EL (cell line): Measurements from ENCODE around the gene IKZF2.

Experiments used
- DNase-seq: peaks from one replicate; pipeline ENCODE4 v3.0.0-alpha.2; 2016

Gene IKZF2

GRCh38 chr2:213152065-213152794 lies 818 bp upstream of the IKZF2 start:
- DNase-seq = peak; percentile 77

- peak; percentile 36 for DNase-seq
Observed at GRCh38 chr2:213150315-213151097, 906 bp downstream of the IKZF2 start.

- peak; percentile 14 for DNase-seq
Observed at GRCh38 chr2:213149949-213150314, 1.5 kb downstream of the IKZF2 start.

- peak; percentile 16 for DNase-seq
Observed at GRCh38 chr2:213149294-213149875, 2.0 kb downstream of the IKZF2 start.

GRCh38 chr2:213148572-213149261 lies 2.7 kb downstream of the IKZF2 start:
- no peak for DNase-seq

GRCh38 chr2:213147538-213147937 lies 3.9 kb downstream of the IKZF2 start:
- DNase-seq = no peak

GRCh38 chr2:213145715-213146242 lies 5.6 kb downstream of the IKZF2 start:
- DNase-seq = no peak

GRCh38 chr2:213137064-213137463 lies 14.3 kb downstream of the IKZF2 start:
- DNase-seq = no peak

GRCh38 chr2:213129311-213129710 lies 22.1 kb downstream of the IKZF2 start:
- no peak for DNase-seq

- peak; percentile 17 for DNase-seq
Observed at GRCh38 chr2:213125646-213126347, 25.6 kb downstream of the IKZF2 start.

- no peak for DNase-seq
Observed at GRCh38 chr2:213122725-213123124, 28.7 kb downstream of the IKZF2 start.

- DNase-seq = no peak
Observed at GRCh38 chr2:213121690-213122089, 29.7 kb downstream of the IKZF2 start.

- peak; percentile 76 for DNase-seq
Observed at GRCh38 chr2:213119061-213119809, 32.2 kb downstream of the IKZF2 start.

GRCh38 chr2:213108308-213108707 lies 43.1 kb downstream of the IKZF2 start:
- no peak for DNase-seq

- no peak for DNase-seq
Observed at GRCh38 chr2:213107728-213108127, 43.7 kb downstream of the IKZF2 start.

GRCh38 chr2:213105212-213105611 lies 46.2 kb downstream of the IKZF2 start:
- DNase-seq = no peak

- no peak for DNase-seq
Observed at GRCh38 chr2:213104903-213105202, 46.6 kb downstream of the IKZF2 start.

GRCh38 chr2:213104092-213104902 lies 47.1 kb downstream of the IKZF2 start:
- no peak for DNase-seq

- DNase-seq = no peak
Observed at GRCh38 chr2:213101692-213102460, 49.5 kb downstream of the IKZF2 start.

- no peak for DNase-seq
Observed at GRCh38 chr2:213101109-213101508, 50.3 kb downstream of the IKZF2 start.
